K562 (cell line): ENCODE measurements around the gene BOD1L1. TPM values are rescaled to one million over a fixed set of nuclear protein-coding genes. Genes with fewer than 3 reads are reported as not detected.

Experiments
- ATAC-seq: fragments of 200-7000 bp; cut with Tn5 transposase; 3 replicates; pipeline ENCODE4 v1.9.1; 2020; ENCODE audit warnings: moderate library complexity
- BruUV-seq: library from RNA; stranded (reverse); fragments of 400-500 nt; replicated peaks from 2 replicates; lab custom pipeline; 2021; lab: Mats Ljungman, UMichigan
- CTCF ChIA-PET: fragments of 300-600 bp; formaldehyde crosslinking; extraction: SDS; loops from one replicate; lab custom pipeline; 2021; ENCODE audit warnings: low intra/inter-chr PET ratio; lab: Yijun Ruan, JAX
- POLR2A ChIA-PET: fragments of 300-600, 350-650 bp; sonication (Branson Sonifier 250); formaldehyde crosslinking; extraction: SDS; loops from one replicate; lab custom pipeline; 2021; ENCODE audit warnings: antibody characterized with exemption, inconsistent platforms; lab: Yijun Ruan, JAX
- DNase-seq, 4 experiments: peaks; one replicate each; pipeline versions ENCODE4 v3.0.0 to v3.0.0-alpha.2; 2011 to 2018; ENCODE audit warnings: low spot score in 3 of 4, mixed read lengths in 3 of 4; ENCODE audit errors: extremely low read depth in 1 of 4
- FAIRE-seq: peaks from 2 replicates; lab custom pipeline; 2011; peaks lifted over from hg19 to GRCh38; lab: Jason Lieb, UNC
- H2AFZ ChIP-seq: 2 replicates; pipeline ENCODE4 v1.6.0; 2011; ENCODE audit warnings: low read depth, low read length, control low read depth, inconsistent platforms
- H3K27ac ChIP-seq: fragments of 200-600 bp; 3 replicates; pipeline ENCODE4 v1.8.0; 2011; ENCODE audit warnings: low read depth, mild to moderate bottlenecking, control low read depth, inconsistent platforms, low read length, moderate library complexity, mixed read lengths; ENCODE audit errors: extremely low read depth
- H3K27me3 ChIP-seq, 2 experiments: fragments of 300-600 bp in 1 of 2; 2 replicates in 1 of 2; 3 replicates in 1 of 2; pipeline versions ENCODE4 v1.6.0 to v1.8.0; 2011; ENCODE audit warnings: inconsistent platforms in 2 of 2, low read length in 2 of 2, mild to moderate bottlenecking in 1 of 2, mixed read lengths in 1 of 2, moderate library complexity in 1 of 2; ENCODE audit not compliant: control insufficient read depth in 2 of 2, insufficient read depth in 2 of 2
- H3K36me3 ChIP-seq: fragments of 300-600 bp; 3 replicates; pipeline ENCODE4 v1.8.0; 2011; ENCODE audit warnings: mild to moderate bottlenecking, low read length, inconsistent platforms; ENCODE audit not compliant: control insufficient read depth, insufficient read depth
- H3K4me1 ChIP-seq, 2 experiments: fragments of 200-600 bp in 1 of 2; replicated peaks in 1 of 2; 2 replicates in 1 of 2; 3 replicates in 1 of 2; pipeline versions ENCODE4 v1.5.1 to v1.8.0; 2011; ENCODE audit warnings: inconsistent platforms in 2 of 2, low read length in 2 of 2, mild to moderate bottlenecking in 1 of 2, mixed read lengths in 1 of 2, moderate library complexity in 1 of 2; ENCODE audit not compliant: control insufficient read depth in 2 of 2, insufficient read depth in 2 of 2
- H3K4me2 ChIP-seq: 2 replicates; pipeline ENCODE4 v1.6.1; 2011; ENCODE audit warnings: low read length, control low read depth, inconsistent platforms, mixed read lengths; ENCODE audit not compliant: insufficient read depth
- H3K4me3 ChIP-seq: fragments of 200-600 bp; sonication (generic), shearing (Covaris generic); 2 replicates; pipeline ENCODE4 v1.5.1; 2016; ENCODE audit warnings: control low read depth, inconsistent platforms
- H3K79me2 ChIP-seq: fragments of 200-600 bp; 3 replicates; pipeline ENCODE4 v1.8.0; 2011; ENCODE audit warnings: low read length, inconsistent platforms; ENCODE audit not compliant: control insufficient read depth, insufficient read depth
- H3K9ac ChIP-seq, 2 experiments: 2 replicates each; pipeline versions ENCODE4 v1.6.0 to v1.6.1; 2011; ENCODE audit warnings: low read depth in 2 of 2, low read length in 2 of 2, control low read depth in 1 of 2, inconsistent platforms in 1 of 2, mild to moderate bottlenecking in 1 of 2, mixed read lengths in 1 of 2; ENCODE audit not compliant: insufficient read depth in 1 of 2
- H3K9me1 ChIP-seq: one replicate; pipeline ENCODE4 v1.6.0; 2011; ENCODE audit warnings: inconsistent platforms, mild to moderate bottlenecking, low read length, moderate library complexity; ENCODE audit not compliant: control insufficient read depth, insufficient read depth
- H3K9me3 ChIP-seq: replicated peaks from 2 replicates; pipeline ENCODE4 v1.5.1; 2011; ENCODE audit warnings: low read depth, low read length, inconsistent platforms; ENCODE audit not compliant: control insufficient read depth, insufficient read depth
- H4K20me1 ChIP-seq: replicated peaks from 2 replicates; pipeline ENCODE4 v1.6.1; 2011; ENCODE audit warnings: low read length, inconsistent platforms, mixed read lengths; ENCODE audit not compliant: control insufficient read depth, insufficient read depth
- CLOCK ChIP-seq: fragments of 250-450 bp; sonication (Bioruptor Pico); IDR thresholded peaks from 2 replicates; pipeline ENCODE4 v1.4.0; 2020; ENCODE audit warnings: mild to moderate bottlenecking, moderate library complexity, borderline replicate concordance
- ETV5 ChIP-seq: sonication (generic); formaldehyde crosslinking; IDR thresholded peaks from 2 replicates; pipeline ENCODE4 v1.4.0; 2020; ENCODE audit warnings: low read depth, mild to moderate bottlenecking, missing genetic modification reagents
- LCOR ChIP-seq: sonication (generic); formaldehyde crosslinking; IDR thresholded peaks from 2 replicates; pipeline ENCODE4 v1.8.0; 2022; ENCODE audit warnings: mild to moderate bottlenecking, missing genetic modification reagents
- MAFF ChIP-seq: IDR thresholded peaks from 2 replicates; pipeline ENCODE4 v1.6.1; 2012; ENCODE audit warnings: low read length, improper control_type of control experiment
- MYC ChIP-seq, 2 experiments: fragments of 250-450 bp in 1 of 2; sonication (Bioruptor Pico) in 1 of 2; IDR thresholded peaks; 2 replicates each; pipeline versions ENCODE4 v1.5.1 to v1.6.1; 2012 to 2021; ENCODE audit warnings: low read depth in 2 of 2, borderline replicate concordance in 1 of 2, improper control_type of control experiment in 1 of 2, low read length in 1 of 2, mild to moderate bottlenecking in 1 of 2, moderate library complexity in 1 of 2
- NONO ChIP-seq, 2 experiments: fragments of 200-400 bp in 1 of 2; fragments of 450-650 bp in 1 of 2; formaldehyde crosslinking in 1 of 2; IDR thresholded peaks; 2 replicates each; pipeline ENCODE4 v1.6.1; 2017; ENCODE audit warnings: low read depth in 2 of 2, mild to moderate bottlenecking in 2 of 2, moderate library complexity in 2 of 2, low read length in 1 of 2
- POU5F1 ChIP-seq: fragments of 150-350 bp; IDR thresholded peaks from 2 replicates; pipeline ENCODE4 v1.6.1; 2014; ENCODE audit warnings: borderline replicate concordance, low read length, low read depth, mild to moderate bottlenecking; ENCODE audit not compliant: partially characterized antibody
- ZNF408 ChIP-seq: fragments of 250-450 bp; sonication (Bioruptor Pico); IDR thresholded peaks from 2 replicates; pipeline ENCODE4 v1.4.0; 2020; ENCODE audit warnings: low read depth, mild to moderate bottlenecking, moderate library complexity
- ZNF695 ChIP-seq: fragments of 450-650 bp; formaldehyde crosslinking; IDR thresholded peaks from 2 replicates; pipeline ENCODE4 v1.4.0; 2020; ENCODE audit warnings: mild to moderate bottlenecking, moderate library complexity
- ZNF785 ChIP-seq: fragments of 250-450 bp; sonication (Bioruptor Pico); IDR thresholded peaks from 2 replicates; pipeline ENCODE4 v1.4.0; 2020; ENCODE audit warnings: mild to moderate bottlenecking
- WGBS: fragments of 100-300 bp; shearing (Covaris generic); methylation state at CpG from one replicate; pipeline ENCODE4 v1.1.6; 2016; ENCODE audit warnings: low coverage, mixed read lengths; ENCODE audit not compliant: insufficient coverage; ENCODE audit errors: missing lambda C conversion rate; 5-methylcytosine and 5-hydroxymethylcytosine counted together
- in situ Hi-C: fragments of 300-500 bp; cut with MboI; formaldehyde crosslinking; loops from 4 replicates; pipeline ENCODE4 v1.15.0; 2018; ENCODE audit warnings: inconsistent platforms, mixed read lengths
- intact Hi-C: fragments of 100-400 bp; cut with micrococcal nuclease; formaldehyde crosslinking; loops from 2 replicates; pipeline ENCODE4 v1.14.2; 2022
- polyA plus RNA-seq, 8 experiments: library from polyadenylated mRNA; depleted of rRNA in 4 of 8; stranded (reverse) in 5 of 8; unstranded in 3 of 8; fragments of >200 nt; fragmentation: Nextera tagmentation in 2 of 8; fragmentation: Illumina TruSeq in 1 of 8; extraction: Ambion mirVana in 2 of 8; extraction: Trizol in 1 of 8; gene quantifications; 2 replicates each; pipeline versions ENCODE4 v1.2.1 to v1.2.3, GENCODE V29; 2011 to 2014; ENCODE audit warnings: inconsistent platforms in 1 of 8, missing spikeins in 1 of 8
- total RNA-seq, 7 experiments: library from RNA; depleted of rRNA in 6 of 7; stranded (reverse); fragments of >200 nt in 6 of 7; fragmentation: Illumina TruSeq in 2 of 7; extraction: Trizol in 2 of 7; gene quantifications; 2 replicates each; pipeline versions ENCODE4 v1.2.1 to v1.2.3, GENCODE V29; 2011 to 2021; ENCODE audit warnings: low replicate concordance in 1 of 7
- TF ChIP-seq, protein P1 (sequence below): fragments of 450-650 bp; IDR thresholded peaks from 2 replicates; pipeline ENCODE4 v1.6.1; 2018; ENCODE audit not compliant: partially characterized antibody

The BOD1L1 gene
- total and polyA plus RNA-seq, 9 of the 15 experiments (the other 6 are each of a cell fraction or from before 2014, with no cell fraction given): 4.8 to 23.2 (median 17.7) TPM

GRCh38 chr4:13541176-13541604 lies 86.3 kb downstream of the BOD1L1 start:
- POLR2A ChIA-PET: interaction anchor here (0.7 kb wide), 1 partner anchor 695 kb away, joined by 3 read pairs; no protein-coding TSS in a partner anchor
- Histone ChIP-seq H3K79me2 (no peaks in the 10 kb centered on the region), H3K9me1 (no peaks in the 10 kb centered on the region), H3K9ac (no peak overlapping the region), H2AFZ (no peak overlapping the region), H3K27me3 (peaks cover 31 to 48% of the 10 kb centered on the region in 2 experiments), H3K4me1 (peaks cover 2 to 21% of the 10 kb centered on the region in 2 experiments; a peak in 3 of 5 replicates), H3K4me3 (no peak overlapping the region), H3K27ac (no peak overlapping the region), H4K20me1 (no peaks in the 10 kb centered on the region), H3K9me3 (0 out of 2 replicates have a peak, but pooled peaks cover 1% of the 10 kb centered on the region), H3K4me2 (no peak overlapping the region), H3K36me3 (no peaks in the 10 kb centered on the region)
- BruUV-seq: no TSS peak
- CTCF ChIA-PET: no interaction called here
- intact Hi-C loops: no loop called here
- ATAC-seq (no peak), DNase-seq (no peak), FAIRE-seq (no peak)
- TF ChIP-seq ZNF695 (CRISPR knock-in tag) (no peak), CLOCK (CRISPR knock-in tag) (no peak), MYC (IDR thresholded peaks at IDR 0.05; ENCODE audit: low read depth, low read length) (no peak), MYC (CRISPR knock-in tag; IDR thresholded peaks at IDR 0.05; ENCODE audit: borderline replicate concordance, low read depth) (no peak), ZNF408 (no peak), LCOR (no peak), ETV5 (CRISPR knock-in tag) (no peak), NONO (IDR thresholded peaks at IDR 0.05; ENCODE audit: low read depth in 2 of 2, low read length in 1 of 2) (no peak), POU5F1 (no peak), MAFF (no peak), ZNF785 (CRISPR knock-in tag) (no peak)
- TF ChIP-seq, protein P1, sequence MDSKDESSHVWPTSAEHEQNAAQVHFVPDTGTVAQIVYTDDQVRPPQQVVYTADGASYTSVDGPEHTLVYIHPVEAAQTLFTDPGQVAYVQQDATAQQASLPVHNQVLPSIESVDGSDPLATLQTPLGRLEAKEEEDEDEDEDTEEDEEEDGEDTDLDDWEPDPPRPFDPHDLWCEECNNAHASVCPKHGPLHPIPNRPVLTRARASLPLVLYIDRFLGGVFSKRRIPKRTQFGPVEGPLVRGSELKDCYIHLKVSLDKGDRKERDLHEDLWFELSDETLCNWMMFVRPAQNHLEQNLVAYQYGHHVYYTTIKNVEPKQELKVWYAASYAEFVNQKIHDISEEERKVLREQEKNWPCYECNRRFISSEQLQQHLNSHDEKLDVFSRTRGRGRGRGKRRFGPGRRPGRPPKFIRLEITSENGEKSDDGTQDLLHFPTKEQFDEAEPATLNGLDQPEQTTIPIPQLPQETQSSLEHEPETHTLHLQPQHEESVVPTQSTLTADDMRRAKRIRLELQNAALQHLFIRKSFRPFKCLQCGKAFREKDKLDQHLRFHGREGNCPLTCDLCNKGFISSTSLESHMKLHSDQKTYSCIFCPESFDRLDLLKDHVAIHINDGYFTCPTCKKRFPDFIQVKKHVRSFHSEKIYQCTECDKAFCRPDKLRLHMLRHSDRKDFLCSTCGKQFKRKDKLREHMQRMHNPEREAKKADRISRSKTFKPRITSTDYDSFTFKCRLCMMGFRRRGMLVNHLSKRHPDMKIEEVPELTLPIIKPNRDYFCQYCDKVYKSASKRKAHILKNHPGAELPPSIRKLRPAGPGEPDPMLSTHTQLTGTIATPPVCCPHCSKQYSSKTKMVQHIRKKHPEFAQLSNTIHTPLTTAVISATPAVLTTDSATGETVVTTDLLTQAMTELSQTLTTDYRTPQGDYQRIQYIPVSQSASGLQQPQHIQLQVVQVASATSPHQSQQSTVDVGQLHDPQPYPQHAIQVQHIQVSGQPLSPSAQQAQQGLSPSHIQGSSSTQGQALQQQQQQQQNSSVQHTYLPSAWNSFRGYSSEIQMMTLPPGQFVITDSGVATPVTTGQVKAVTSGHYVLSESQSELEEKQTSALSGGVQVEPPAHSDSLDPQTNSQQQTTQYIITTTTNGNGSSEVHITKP: no peak
- in situ Hi-C loops: no loop called here
- 49% methylated on average over 9 of the region's 10 CpGs for WGBS
